SK-N-SH treated with all-trans-retinoic acid at 6 μM for 48 hours (cell line): ENCODE data around the gene S100A3.

Source experiments
- ATAC-seq: fragments of 200-7000 bp; cut with Tn5 transposase; 3 replicates; pipeline ENCODE4 v1.9.1; 2020; ENCODE audit warnings: mild to moderate bottlenecking, moderate library complexity
- BACH2 ChIP-seq: fragments of 250-450 bp; sonication (Bioruptor Pico); IDR thresholded peaks from 2 replicates; pipeline ENCODE4 v1.9.0; 2021; ENCODE audit warnings: mild to moderate bottlenecking, borderline replicate concordance
- CREB5 ChIP-seq: fragments of 250-450 bp; sonication (Bioruptor Pico); IDR thresholded peaks from 2 replicates; pipeline ENCODE4 v1.5.1; 2020; ENCODE audit warnings: low read depth, mild to moderate bottlenecking, moderate library complexity
- CSDC2 ChIP-seq: fragments of 250-450 bp; sonication (Bioruptor Pico); IDR thresholded peaks from 2 replicates; pipeline ENCODE4 v1.5.0; 2020; ENCODE audit warnings: mild to moderate bottlenecking, moderate library complexity
- CSRNP3 ChIP-seq: fragments of 250-450 bp; sonication (Bioruptor Pico); IDR thresholded peaks from 2 replicates; pipeline ENCODE4 v1.5.1; 2021; ENCODE audit warnings: mild to moderate bottlenecking, moderate library complexity
- ESRRG ChIP-seq: fragments of 250-450 bp; sonication (Bioruptor Pico); IDR thresholded peaks from 2 replicates; pipeline ENCODE4 v1.6.1; 2021; ENCODE audit warnings: mild to moderate bottlenecking
- ISL1 ChIP-seq: fragments of 250-450 bp; sonication (Bioruptor Pico); IDR thresholded peaks from 2 replicates; pipeline ENCODE4 v2.1.2; 2022; ENCODE audit warnings: mild to moderate bottlenecking, moderate library complexity
- OSR1 ChIP-seq: fragments of 250-450 bp; sonication (Bioruptor Pico); IDR thresholded peaks from 2 replicates; pipeline ENCODE4 v1.8.0; 2022; ENCODE audit warnings: moderate library complexity, mild to moderate bottlenecking, inconsistent platforms
- PATZ1 ChIP-seq: fragments of 250-450 bp; sonication (Bioruptor Pico); IDR thresholded peaks from 2 replicates; pipeline ENCODE4 v1.8.0; 2020; ENCODE audit warnings: mild to moderate bottlenecking, moderate library complexity, borderline replicate concordance
- POU6F1 ChIP-seq: fragments of 250-450 bp; sonication (Bioruptor Pico); IDR thresholded peaks from 2 replicates; pipeline ENCODE4 v1.8.0; 2021; ENCODE audit warnings: low read depth, mild to moderate bottlenecking, moderate library complexity, borderline replicate concordance
- PPARA ChIP-seq: fragments of 250-450 bp; sonication (Bioruptor Pico); IDR thresholded peaks from 2 replicates; pipeline ENCODE4 v1.5.0; 2020; ENCODE audit warnings: mild to moderate bottlenecking, borderline replicate concordance
- RARB ChIP-seq: fragments of 250-450 bp; sonication (Bioruptor Pico); IDR thresholded peaks from 2 replicates; pipeline ENCODE4 v1.8.0; 2021; ENCODE audit warnings: mild to moderate bottlenecking, moderate library complexity
- SNAI2 ChIP-seq: fragments of 250-450 bp; sonication (Bioruptor Pico); IDR thresholded peaks from 2 replicates; pipeline ENCODE4 v1.5.0; 2020; ENCODE audit warnings: mild to moderate bottlenecking, moderate library complexity
- TCF4 ChIP-seq: fragments of 250-450 bp; sonication (Bioruptor Pico); IDR thresholded peaks from 2 replicates; pipeline ENCODE4 v1.8.0; 2021; ENCODE audit warnings: mild to moderate bottlenecking, moderate library complexity, borderline replicate concordance
- TOX ChIP-seq: fragments of 250-450 bp; sonication (Bioruptor Pico); IDR thresholded peaks from 2 replicates; pipeline ENCODE4 v1.8.0; 2021; ENCODE audit warnings: mild to moderate bottlenecking, moderate library complexity, borderline replicate concordance
- ZC3H10 ChIP-seq: fragments of 250-450 bp; sonication (Bioruptor Pico); IDR thresholded peaks from 2 replicates; pipeline ENCODE4 v1.5.1; 2021; ENCODE audit warnings: mild to moderate bottlenecking, moderate library complexity
- ZFP3 ChIP-seq: fragments of 250-450 bp; sonication (Bioruptor Pico); IDR thresholded peaks from 2 replicates; pipeline ENCODE4 v1.5.0; 2020; ENCODE audit warnings: mild to moderate bottlenecking, moderate library complexity
- ZFP30 ChIP-seq: fragments of 450-650 bp; formaldehyde crosslinking; IDR thresholded peaks from 2 replicates; pipeline ENCODE4 v1.5.0; 2022; ENCODE audit warnings: mild to moderate bottlenecking, moderate library complexity
- ZNF565 ChIP-seq: fragments of 450-650 bp; formaldehyde crosslinking; conservative IDR thresholded peaks from 2 replicates; pipeline ENCODE4 v1.5.0; 2020; ENCODE audit warnings: low read depth, mild to moderate bottlenecking, moderate library complexity
- ZNF8 ChIP-seq: fragments of 450-650 bp; formaldehyde crosslinking; IDR thresholded peaks from 2 replicates; pipeline ENCODE4 v1.5.0; 2020; ENCODE audit warnings: mild to moderate bottlenecking, moderate library complexity
- TF ChIP-seq, protein P1 (sequence below): fragments of 250-450 bp; sonication (Bioruptor Pico); IDR thresholded peaks from 2 replicates; pipeline ENCODE4 v1.5.0; 2020; ENCODE audit warnings: mild to moderate bottlenecking, moderate library complexity

S100A3 gene

DNA sequence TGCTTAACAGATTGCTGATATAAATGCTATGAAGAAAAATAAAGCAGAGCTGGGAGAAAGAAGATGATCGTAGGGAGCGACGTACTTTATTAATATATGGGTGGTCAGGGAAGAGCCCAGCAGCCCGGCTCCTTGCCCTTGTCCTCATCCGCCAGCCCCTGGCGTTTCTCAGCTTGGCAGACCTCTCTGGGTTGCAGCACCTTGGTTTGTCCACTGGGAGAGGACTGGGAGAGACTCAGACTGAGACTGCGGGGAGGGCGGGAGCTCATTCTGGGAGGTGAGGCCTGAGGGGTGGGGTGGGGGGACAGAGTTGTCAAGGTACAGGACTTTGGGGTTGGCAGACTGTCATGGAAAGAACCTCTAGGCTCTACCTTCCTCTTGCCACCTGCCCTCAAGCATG is 3.3 kb upstream of the S100A3 start:
- TF ChIP-seq ZNF565 (CRISPR knock-in tag) (no peak), CREB5 (CRISPR knock-in tag) (no peak), ZFP30 (CRISPR knock-in tag) (no peak), OSR1 (CRISPR knock-in tag) (no peak), POU6F1 (CRISPR knock-in tag) (no peak), PATZ1 (CRISPR knock-in tag) (no peak), SNAI2 (CRISPR knock-in tag) (no peak), ISL1 (CRISPR knock-in tag) (no peak), TCF4 (CRISPR knock-in tag) (no peak), ZC3H10 (CRISPR knock-in tag) (no peak)
- TF ChIP-seq, protein P1, sequence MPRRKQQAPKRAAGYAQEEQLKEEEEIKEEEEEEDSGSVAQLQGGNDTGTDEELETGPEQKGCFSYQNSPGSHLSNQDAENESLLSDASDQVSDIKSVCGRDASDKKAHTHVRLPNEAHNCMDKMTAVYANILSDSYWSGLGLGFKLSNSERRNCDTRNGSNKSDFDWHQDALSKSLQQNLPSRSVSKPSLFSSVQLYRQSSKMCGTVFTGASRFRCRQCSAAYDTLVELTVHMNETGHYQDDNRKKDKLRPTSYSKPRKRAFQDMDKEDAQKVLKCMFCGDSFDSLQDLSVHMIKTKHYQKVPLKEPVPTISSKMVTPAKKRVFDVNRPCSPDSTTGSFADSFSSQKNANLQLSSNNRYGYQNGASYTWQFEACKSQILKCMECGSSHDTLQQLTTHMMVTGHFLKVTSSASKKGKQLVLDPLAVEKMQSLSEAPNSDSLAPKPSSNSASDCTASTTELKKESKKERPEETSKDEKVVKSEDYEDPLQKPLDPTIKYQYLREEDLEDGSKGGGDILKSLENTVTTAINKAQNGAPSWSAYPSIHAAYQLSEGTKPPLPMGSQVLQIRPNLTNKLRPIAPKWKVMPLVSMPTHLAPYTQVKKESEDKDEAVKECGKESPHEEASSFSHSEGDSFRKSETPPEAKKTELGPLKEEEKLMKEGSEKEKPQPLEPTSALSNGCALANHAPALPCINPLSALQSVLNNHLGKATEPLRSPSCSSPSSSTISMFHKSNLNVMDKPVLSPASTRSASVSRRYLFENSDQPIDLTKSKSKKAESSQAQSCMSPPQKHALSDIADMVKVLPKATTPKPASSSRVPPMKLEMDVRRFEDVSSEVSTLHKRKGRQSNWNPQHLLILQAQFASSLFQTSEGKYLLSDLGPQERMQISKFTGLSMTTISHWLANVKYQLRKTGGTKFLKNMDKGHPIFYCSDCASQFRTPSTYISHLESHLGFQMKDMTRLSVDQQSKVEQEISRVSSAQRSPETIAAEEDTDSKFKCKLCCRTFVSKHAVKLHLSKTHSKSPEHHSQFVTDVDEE (CRISPR knock-in tag): no peak
- no peak for ATAC-seq

- TF ChIP-seq ZFP30 (CRISPR knock-in tag) (no peak), CSDC2 (no peak), TOX (CRISPR knock-in tag) (no peak), CREB5 (CRISPR knock-in tag) (no peak), ZNF565 (CRISPR knock-in tag) (no peak), ZNF8 (CRISPR knock-in tag) (no peak), OSR1 (CRISPR knock-in tag) (no peak), CSRNP3 (CRISPR knock-in tag) (no peak), BACH2 (CRISPR knock-in tag) (no peak), ESRRG (CRISPR knock-in tag) (no peak), ZFP3 (no peak), PATZ1 (CRISPR knock-in tag) (no peak), TCF4 (CRISPR knock-in tag) (no peak), RARB (CRISPR knock-in tag) (no peak), ISL1 (CRISPR knock-in tag) (no peak), PPARA (CRISPR knock-in tag) (no peak)
- TF ChIP-seq, protein P1 (CRISPR knock-in tag): no peak
- no peak for ATAC-seq
These were observed 1.9 kb upstream of the S100A3 start for GRCh38 chr1:153550827-153551500.
